ENCODE measurements around the gene YARS1. TPM values are rescaled to one million over a fixed set of nuclear protein-coding genes. Genes with fewer than 3 reads are reported as not detected.

The YARS1 gene
- total RNA-seq, 3 donors from 2014 or later = 53.8 to 67.5 (median 67.2) TPM

- H3K36me3 ChIP-seq = no peaks in the 10 kb centered on the region
- no peak for DNase-seq (ENCODE audit: low spot score in 2 of 2)
- intact Hi-C loops (cut with DNase I; ENCODE audit: low total_unique reads) = no loop called here
These were observed 48.9 kb downstream of the YARS1 start for GRCh38 chr1:32768110-32768850.

GRCh38 chr1:32767641-32768040 is 49.5 kb downstream of the YARS1 start:
- no peak overlapping the region for H3K4me3 ChIP-seq
- H3K4me1 ChIP-seq = peaks cover 0 to 35% of the 10 kb centered on the region in 2 donors
- no peak for TF ChIP-seq CTCF (IDR thresholded peaks at IDR 0.05)
- TF ChIP-seq POLR2AphosphoS5 (IDR thresholded peaks at IDR 0.05) = no peak
- no peak for TF ChIP-seq POLR2A (IDR thresholded peaks at IDR 0.05)
- H3K27me3 ChIP-seq = no peaks in the 10 kb centered on the region
- intact Hi-C loops (cut with DNase I; ENCODE audit: low total_unique reads) = no loop called here
- no peaks in the 10 kb centered on the region for H3K36me3 ChIP-seq
- no peak for DNase-seq (ENCODE audit: low spot score in 2 of 2)
- peak overlapping the region; percentile 86 to 97 for H3K27ac ChIP-seq
- no peaks in the 10 kb centered on the region for H3K9me3 ChIP-seq

More at GRCh38 chr1:32768110-32768850, 48.9 kb downstream of the YARS1 start:
- TF ChIP-seq CTCF (IDR thresholded peaks at IDR 0.05) = no peak
- TF ChIP-seq POLR2A (IDR thresholded peaks at IDR 0.05) = no peak
- TF ChIP-seq POLR2AphosphoS5 (IDR thresholded peaks at IDR 0.05) = no peak
- Histone ChIP-seq H3K4me1 (peaks cover 3 to 37% of the 10 kb centered on the region in 2 donors), H3K27me3 (no peaks in the 10 kb centered on the region), H3K27ac (peak overlapping the region; percentile 86 to 97), H3K4me3 (no peak overlapping the region), H3K9me3 (no peaks in the 10 kb centered on the region)

- Histone ChIP-seq H3K9me3 (no peaks in the 10 kb centered on the region), H3K27me3 (no peaks in the 10 kb centered on the region), H3K4me1 (peaks cover 0 to 33% of the 10 kb centered on the region in 2 donors), H3K27ac (peak overlapping the region; percentile 86 to 97), H3K4me3 (no peak overlapping the region), H3K36me3 (no peaks in the 10 kb centered on the region)
- TF ChIP-seq CTCF (IDR thresholded peaks at IDR 0.05) = no peak
- no peak for TF ChIP-seq POLR2AphosphoS5 (IDR thresholded peaks at IDR 0.05)
- TF ChIP-seq POLR2A (IDR thresholded peaks at IDR 0.05) = no peak
- intact Hi-C loops (cut with DNase I; ENCODE audit: low total_unique reads) = no loop called here
- no peak for DNase-seq (ENCODE audit: low spot score in 2 of 2)
These were observed 50.0 kb downstream of the YARS1 start for GRCh38 chr1:32767156-32767555.

- Histone ChIP-seq H3K27ac (peak overlapping the region; percentile 86 to 97), H3K9me3 (no peaks in the 10 kb centered on the region), H3K4me1 (peaks cover 0 to 33% of the 10 kb centered on the region in 2 donors), H3K36me3 (no peaks in the 10 kb centered on the region), H3K4me3 (no peak overlapping the region), H3K27me3 (no peaks in the 10 kb centered on the region)
- TF ChIP-seq POLR2A (IDR thresholded peaks at IDR 0.05) = no peak
- intact Hi-C loops (cut with DNase I; ENCODE audit: low total_unique reads) = loop anchor here (1.0 kb wide), 1 partner anchor 47 kb away; no protein-coding TSS in a partner anchor
- no peak for DNase-seq (ENCODE audit: low spot score in 2 of 2)
These were observed 50.7 kb downstream of the YARS1 start for GRCh38 chr1:32766328-32766972.

- Histone ChIP-seq H3K4me3 (no peak overlapping the region), H3K27ac (peak overlapping the region; percentile 86 to 97), H3K4me1 (peaks cover 3 to 33% of the 10 kb centered on the region in 2 donors), H3K36me3 (no peaks in the 10 kb centered on the region), H3K9me3 (no peaks in the 10 kb centered on the region), H3K27me3 (no peaks in the 10 kb centered on the region)
- no peak for DNase-seq (ENCODE audit: low spot score in 2 of 2)
- intact Hi-C loops (cut with DNase I; ENCODE audit: low total_unique reads) = loop anchor here (1.0 kb wide), 1 partner anchor 46 kb away; no protein-coding TSS in a partner anchor
- TF ChIP-seq POLR2A (IDR thresholded peaks at IDR 0.05) (no peak), CTCF (IDR thresholded peaks at IDR 0.05) (no peak), POLR2AphosphoS5 (IDR thresholded peaks at IDR 0.05) (no peak)
These were observed 51.4 kb downstream of the YARS1 start for GRCh38 chr1:32765570-32766327.

Measured in breast epithelium (tissue), 4 donors.